Trophoblast cell (in vitro differentiated cells and primary cell): ENCODE data around the gene ZBTB16.
A peak's percentile ranks its signal among the peaks of the same experiment; 100 is the strongest.

Experiments
- DNase-seq, 2 donors: peaks; one replicate each; pipeline ENCODE4 v3.0.0-alpha.2; 2016
- H2AFZ ChIP-seq: 2 replicates; pipeline ENCODE4 v1.6.1; 2013; ENCODE audit warnings: low read length, moderate library complexity, mild to moderate bottlenecking; ENCODE audit not compliant: insufficient read depth, poor library complexity
- H2AK5ac ChIP-seq: 2 replicates; pipeline ENCODE4 v1.6.1; 2013; ENCODE audit warnings: mild to moderate bottlenecking, low read length
- H2BK120ac ChIP-seq: 2 replicates; pipeline ENCODE4 v1.6.1; 2013; ENCODE audit warnings: low read length, mild to moderate bottlenecking, moderate library complexity; ENCODE audit not compliant: insufficient read depth, poor library complexity
- H2BK12ac ChIP-seq: 2 replicates; pipeline ENCODE4 v1.6.1; 2013; ENCODE audit warnings: mild to moderate bottlenecking, low read length, moderate library complexity
- H2BK5ac ChIP-seq: 2 replicates; pipeline ENCODE4 v1.6.1; 2013; ENCODE audit warnings: low read length, low read depth, moderate library complexity, mild to moderate bottlenecking; ENCODE audit not compliant: poor library complexity
- H3K14ac ChIP-seq: 2 replicates; pipeline ENCODE4 v1.6.1; 2013; ENCODE audit warnings: mild to moderate bottlenecking, low read length
- H3K18ac ChIP-seq: 2 replicates; pipeline ENCODE4 v1.6.1; 2013; ENCODE audit warnings: mild to moderate bottlenecking, low read length
- H3K23ac ChIP-seq: 2 replicates; pipeline ENCODE4 v1.6.1; 2013; ENCODE audit warnings: low read length
- H3K27ac ChIP-seq: 2 replicates; pipeline ENCODE4 v1.5.1; 2013; ENCODE audit warnings: low read depth, mild to moderate bottlenecking, inconsistent platforms, low read length, moderate library complexity
- H3K27me3 ChIP-seq: 2 replicates; pipeline ENCODE4 v1.6.1; 2013; ENCODE audit warnings: inconsistent platforms, mild to moderate bottlenecking, low read length, moderate library complexity; ENCODE audit not compliant: insufficient read depth
- H3K36me3 ChIP-seq, 2 experiments: 1 replicate in 1 of 2; 2 replicates in 1 of 2; pipeline ENCODE4 v1.6.1; 2013; ENCODE audit warnings: low read length in 2 of 2, mild to moderate bottlenecking in 2 of 2, moderate library complexity in 1 of 2; ENCODE audit not compliant: insufficient read depth in 2 of 2, control insufficient read depth in 1 of 2
- H3K4ac ChIP-seq: 2 replicates; pipeline ENCODE4 v1.6.1; 2013; ENCODE audit warnings: low read depth, mild to moderate bottlenecking, low read length, moderate library complexity
- H3K4me1 ChIP-seq, 2 experiments: 1 replicate in 1 of 2; 2 replicates in 1 of 2; pipeline ENCODE4 v1.6.1; 2013; ENCODE audit warnings: low read length in 2 of 2, mild to moderate bottlenecking in 2 of 2, moderate library complexity in 1 of 2; ENCODE audit not compliant: insufficient read depth in 2 of 2, control insufficient read depth in 1 of 2
- H3K4me2 ChIP-seq: 2 replicates; pipeline ENCODE4 v1.6.1; 2013; ENCODE audit warnings: inconsistent platforms, mild to moderate bottlenecking, low read length, moderate library complexity
- H3K4me3 ChIP-seq: 2 replicates; pipeline ENCODE4 v1.5.1; 2013; ENCODE audit warnings: mild to moderate bottlenecking, low read depth, low read length, inconsistent platforms
- H3K79me1 ChIP-seq: one replicate; pipeline ENCODE4 v1.6.1; 2013; ENCODE audit warnings: low read length
- H3K79me2 ChIP-seq: 2 replicates; pipeline ENCODE4 v1.6.1; 2013; ENCODE audit warnings: low read length, mild to moderate bottlenecking; ENCODE audit not compliant: control insufficient read depth, insufficient read depth, poor library complexity
- H3K9ac ChIP-seq: 2 replicates; pipeline ENCODE4 v1.6.1; 2013; ENCODE audit warnings: mild to moderate bottlenecking, low read length
- H3K9me3 ChIP-seq: 2 replicates; pipeline ENCODE4 v1.6.1; 2013; ENCODE audit warnings: low read depth, mild to moderate bottlenecking, control low read depth, inconsistent platforms, low read length; ENCODE audit not compliant: insufficient read depth
- H4K12ac ChIP-seq: 2 replicates; pipeline ENCODE4 v1.6.1; 2013; ENCODE audit warnings: low read depth, mild to moderate bottlenecking, low read length, moderate library complexity
- H4K8ac ChIP-seq: 2 replicates; pipeline ENCODE4 v1.6.1; 2013; ENCODE audit warnings: low read depth, mild to moderate bottlenecking, low read length, moderate library complexity
- H4K91ac ChIP-seq: one replicate; pipeline ENCODE4 v1.6.1; 2013; ENCODE audit warnings: low read depth, mild to moderate bottlenecking, low read length, moderate library complexity
- WGBS: extraction: QIAGEN DNeasy Blood & Tissue Kit; methylation state at CpG from one replicate; pipeline ENCODE4 v1.1.7; 2013; ENCODE audit warnings: missing lambda C conversion rate; ENCODE audit not compliant: insufficient read length, insufficient coverage; ENCODE audit errors: extremely low coverage; 5-methylcytosine and 5-hydroxymethylcytosine counted together

ZBTB16 gene

GRCh38 chr11:114291381-114291780 lies 231.9 kb downstream of the ZBTB16 start:
- DNase-seq, result peak; percentile 92 to 96
- Histone ChIP-seq H3K9me3 (no peaks in the 10 kb centered on the region), H4K91ac (peak overlapping the region; percentile 81), H3K4me3 (no peak overlapping the region), H3K4me2 (no peak overlapping the region), H3K9ac (no peak overlapping the region), H2AK5ac (no peak overlapping the region), H4K8ac (peak overlapping the region; percentile 16), H2BK120ac (peak overlapping the region; percentile 79), H3K27ac (peak overlapping the region; percentile 91), H2AFZ (peak overlapping the region; percentile 52), H2BK12ac (peak overlapping the region; percentile 51), H4K12ac (no peak overlapping the region), H3K14ac (peak overlapping the region; percentile 11), H3K27me3 (no peaks in the 10 kb centered on the region), H3K18ac (no peak overlapping the region), H3K23ac (no peak overlapping the region), H3K4me1 (peaks cover 18 to 19% of the 10 kb centered on the region in 2 experiments), H3K4ac (no peak overlapping the region), H3K79me2 (peaks cover 6% of the 10 kb centered on the region), H3K79me1 (peaks cover 34% of the 10 kb centered on the region), H2BK5ac (peak overlapping the region; percentile 81), H3K36me3 (no peaks in the 10 kb centered on the region)
- WGBS, result no CpG with 5 or more reads among the region's 5 CpGs

GRCh38 chr11:114291842-114292680 lies 232.6 kb downstream of the ZBTB16 start:
- peak overlapping the region; percentile 91 for H3K27ac ChIP-seq
- no peak overlapping the region for H3K9ac ChIP-seq
- H2AK5ac ChIP-seq, result no peak overlapping the region
- no peak overlapping the region for H3K4ac ChIP-seq
- WGBS, result no CpG with 5 or more reads among the region's 4 CpGs
- no peak overlapping the region for H2AFZ ChIP-seq
- no peak overlapping the region for H4K8ac ChIP-seq
- peaks cover 6% of the 10 kb centered on the region for H3K79me2 ChIP-seq
- peak overlapping the region; percentile 79 for H2BK120ac ChIP-seq
- H3K18ac ChIP-seq, result no peak overlapping the region
- H3K79me1 ChIP-seq, result peaks cover 37% of the 10 kb centered on the region
- H3K4me1 ChIP-seq, result peaks cover 18 to 19% of the 10 kb centered on the region in 2 experiments
- no peaks in the 10 kb centered on the region for H3K27me3 ChIP-seq
- peak overlapping the region; percentile 81 for H4K91ac ChIP-seq
- H3K4me2 ChIP-seq, result no peak overlapping the region
- no peaks in the 10 kb centered on the region for H3K36me3 ChIP-seq
- H3K23ac ChIP-seq, result no peak overlapping the region
- no peak overlapping the region for H2BK12ac ChIP-seq
- no peaks in the 10 kb centered on the region for H3K9me3 ChIP-seq
- H2BK5ac ChIP-seq, result peak overlapping the region; percentile 81
- DNase-seq, result peak; percentile 42 to 79
- no peak overlapping the region for H3K4me3 ChIP-seq
- no peak overlapping the region for H3K14ac ChIP-seq
- no peak overlapping the region for H4K12ac ChIP-seq

- H3K27ac ChIP-seq, result peak overlapping the region; percentile 84
- no peak for DNase-seq
- no peak overlapping the region for H3K4me2 ChIP-seq
- peak overlapping the region; percentile 84 for H4K12ac ChIP-seq
- H2BK12ac ChIP-seq, result peak overlapping the region; percentile 99
- H3K79me1 ChIP-seq, result peaks cover 44% of the 10 kb centered on the region
- H3K79me2 ChIP-seq, result peaks cover 8% of the 10 kb centered on the region
- H4K91ac ChIP-seq, result peak overlapping the region; percentile 97
- peaks cover 0 to 2% of the 10 kb centered on the region in 2 experiments for H3K36me3 ChIP-seq
- WGBS, result no CpG with 5 or more reads among the region's 1 CpG
- H2BK5ac ChIP-seq, result peak overlapping the region; percentile 97
- peak overlapping the region; percentile 97 for H4K8ac ChIP-seq
- no peaks in the 10 kb centered on the region for H3K27me3 ChIP-seq
- H3K4me3 ChIP-seq, result no peak overlapping the region
- H3K4ac ChIP-seq, result peak overlapping the region; percentile 96
- H3K9me3 ChIP-seq, result no peaks in the 10 kb centered on the region
- no peak overlapping the region for H3K9ac ChIP-seq
- H3K14ac ChIP-seq, result peak overlapping the region; percentile 99
- H3K4me1 ChIP-seq, result peaks cover 24% of the 10 kb centered on the region in 2 experiments
- H3K23ac ChIP-seq, result no peak overlapping the region
- peak overlapping the region; percentile 63 for H2AFZ ChIP-seq
- H2BK120ac ChIP-seq, result peak overlapping the region; percentile 100
- peak overlapping the region; percentile 100 for H3K18ac ChIP-seq
- peak overlapping the region; percentile 100 for H2AK5ac ChIP-seq
Measured at GRCh38 chr11:114293201-114293711, 233.7 kb downstream of the ZBTB16 start.

GRCh38 chr11:114295676-114296604 lies 236.4 kb downstream of the ZBTB16 start, which contains the start of gene NNMT:
TSS of gene NNMT (plus strand) at chr11:114296399. CDS start at chr11:114296557, 158 bp downstream.
- Histone ChIP-seq H2BK120ac (peak within 1 kb of the TSS; percentile 100), H2AFZ (peak within 1 kb of the TSS; percentile 87), H3K4ac (peak within 1 kb of the TSS; percentile 100), H2BK5ac (peak within 1 kb of the TSS; percentile 100), H3K27me3 (no peaks in the 10 kb centered on the region), H4K8ac (peak within 1 kb of the TSS; percentile 100), H3K4me2 (peak within 1 kb of the TSS; percentile 2), H2AK5ac (peak within 1 kb of the TSS; percentile 100), H3K4me1 (peaks cover 23 to 24% of the 10 kb centered on the region in 2 experiments), H3K79me1 (peaks cover 43% of the 10 kb centered on the region), H3K14ac (peak within 1 kb of the TSS; percentile 100), H3K36me3 (peaks cover 1 to 4% of the 10 kb centered on the region in 2 experiments), H4K91ac (peak within 1 kb of the TSS; percentile 100), H3K9ac (peak within 1 kb of the TSS; percentile 6), H3K27ac (peak within 1 kb of the TSS; percentile 100), H3K79me2 (peaks cover 8% of the 10 kb centered on the region), H3K4me3 (no peak within 1 kb of the TSS), H3K9me3 (no peaks in the 10 kb centered on the region), H2BK12ac (peak within 1 kb of the TSS; percentile 100), H3K18ac (peak within 1 kb of the TSS; percentile 100), H3K23ac (no peak within 1 kb of the TSS), H4K12ac (peak within 1 kb of the TSS; percentile 98)
- DNase-seq, result peak in 1 of 2 donors; percentile 10
- WGBS, result no CpG with 5 or more reads among the region's 11 CpGs
